AG08396 (cell line): ENCODE measurements around the gene RICTOR.

Source experiments
- DNase-seq: peaks from one replicate; pipeline ENCODE4 v3.0.0; 2012; ENCODE audit warnings: low spot score, mixed read lengths

The RICTOR gene

DNA sequence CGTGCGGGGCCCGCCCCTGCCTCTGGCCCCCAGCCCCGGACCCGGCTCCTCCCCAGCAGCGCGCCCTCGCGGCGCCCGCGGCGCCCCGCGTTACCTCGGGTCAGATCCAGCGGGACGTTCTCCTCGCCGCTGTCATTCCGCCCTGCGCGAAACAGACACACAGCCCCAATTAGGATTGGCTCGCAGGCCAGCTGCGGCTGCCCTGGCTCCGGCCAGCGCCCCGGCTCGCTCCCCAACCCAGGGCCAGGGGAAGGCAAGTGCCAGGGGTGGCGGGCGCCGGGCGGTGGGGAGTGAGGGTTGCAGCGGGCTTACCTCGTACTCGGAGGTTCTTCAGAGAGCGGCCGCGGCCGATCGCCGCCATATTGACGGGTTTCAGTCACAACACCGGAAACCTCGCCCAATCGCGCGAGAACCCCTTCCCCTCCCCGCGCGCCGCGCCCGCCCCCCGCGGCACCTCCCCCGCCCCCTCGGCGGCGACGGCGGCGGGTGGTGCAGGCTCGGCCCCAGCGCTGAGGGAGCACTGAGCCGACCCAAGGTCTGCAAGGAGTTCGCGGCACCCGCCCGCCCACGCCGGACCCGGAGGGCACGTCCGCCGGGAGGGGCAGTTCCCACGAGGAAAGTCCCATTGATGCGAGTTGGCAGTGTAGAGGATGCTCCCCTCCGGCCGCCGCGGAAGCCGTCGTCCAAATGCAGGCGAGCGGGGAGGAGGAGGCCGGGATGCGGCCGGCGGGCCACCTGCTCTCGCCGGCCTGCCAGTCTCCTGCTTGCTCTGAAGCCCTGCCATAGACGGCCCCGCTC lies at the start of gene RICTOR:
Gene RICTOR, minus strand, starts transcription at position 383 of the 798 bp plus-strand sequence. Its CDS starts 22 bp downstream, at position 361.
- DNase-seq = peak; percentile 95

- no peak for DNase-seq
These were observed 47.7 kb upstream of the RICTOR start for GRCh38 chr5:39121922-39122321.

DNA sequence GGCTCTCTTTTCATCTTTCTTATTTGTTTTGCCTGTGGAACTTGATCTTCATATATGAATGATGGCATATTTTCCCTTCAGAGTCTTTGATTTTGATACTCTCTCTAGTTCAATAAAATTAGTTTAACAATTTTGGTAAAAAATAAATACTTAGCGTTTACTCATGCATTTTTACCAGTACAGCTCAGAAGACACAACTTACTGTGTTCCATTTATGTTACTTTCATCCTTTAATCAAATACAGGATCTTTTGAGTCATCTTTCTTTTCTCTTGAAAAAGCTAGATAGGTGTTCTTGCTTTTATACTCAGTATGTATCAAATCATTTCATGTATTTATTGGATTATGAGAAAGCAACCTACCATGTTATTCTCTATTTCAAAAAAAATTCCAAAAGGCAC lies 47.1 kb upstream of the RICTOR start:
- DNase-seq = no peak

DNA sequence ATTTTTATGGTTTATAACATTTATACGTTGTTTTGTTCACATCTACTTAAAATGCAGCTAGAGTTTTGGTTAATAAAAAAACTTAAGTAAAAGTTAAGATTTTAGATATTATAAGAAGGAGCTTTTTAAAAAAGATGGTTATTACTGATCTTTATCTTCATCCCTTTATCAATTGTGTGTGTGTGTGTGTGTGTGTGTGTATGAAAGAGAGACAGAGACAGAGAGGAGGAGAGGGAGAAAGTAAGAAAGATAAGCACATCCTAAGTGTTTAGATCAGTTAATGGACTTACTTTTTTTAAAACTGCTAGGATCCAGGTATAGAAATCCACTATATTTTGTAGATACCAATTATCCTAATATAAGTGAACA lies 45.8 kb upstream of the RICTOR start:
- DNase-seq = no peak

DNA sequence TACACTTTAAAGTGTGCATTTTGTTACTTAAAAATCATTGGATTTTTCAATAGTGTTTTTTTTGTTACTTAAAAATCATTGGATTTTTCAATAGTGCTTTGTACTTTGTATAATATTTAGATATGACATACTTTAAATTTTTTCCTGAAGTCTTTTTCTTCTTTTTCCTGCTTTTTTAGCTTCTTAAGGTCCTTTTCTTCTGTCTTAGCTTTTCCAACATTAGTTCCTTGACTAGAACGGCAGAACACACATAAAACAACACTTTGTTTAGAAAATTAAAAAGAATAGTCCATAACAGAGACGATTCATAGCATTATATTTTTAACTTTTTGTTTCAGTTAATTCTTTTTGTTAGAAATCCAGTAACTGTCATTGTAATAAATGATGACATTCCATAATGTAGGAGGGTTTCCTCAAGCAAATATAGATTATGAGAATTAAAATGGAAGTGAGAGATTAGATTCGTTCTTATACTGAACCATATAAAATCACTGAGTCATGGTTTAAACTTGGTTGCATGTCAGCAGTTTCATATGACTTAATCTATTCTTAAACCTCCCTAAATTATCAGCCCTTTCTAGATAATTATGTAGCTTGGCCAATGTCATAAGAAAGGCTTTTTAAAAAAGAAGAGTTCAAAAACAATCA lies 45.3 kb upstream of the RICTOR start:
- no peak for DNase-seq

DNA sequence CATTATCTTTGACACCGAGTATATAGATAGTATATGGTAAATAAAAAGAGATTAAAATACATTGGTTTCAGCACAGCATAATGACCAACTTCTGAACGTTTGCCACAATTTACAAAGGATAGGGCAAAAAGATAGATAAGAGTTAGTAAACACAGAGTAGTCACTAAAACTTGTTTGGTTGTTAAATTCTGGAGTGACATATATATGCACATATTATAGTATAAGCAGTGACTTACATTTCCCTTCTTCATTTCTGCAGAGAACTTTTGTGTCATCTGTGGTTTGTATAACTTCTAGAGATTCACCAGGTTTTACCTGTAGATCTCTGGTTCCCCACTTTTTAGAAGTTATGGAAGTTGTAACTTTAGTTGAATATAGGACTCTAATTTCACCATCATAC lies 44.4 kb upstream of the RICTOR start:
- DNase-seq = no peak

DNA sequence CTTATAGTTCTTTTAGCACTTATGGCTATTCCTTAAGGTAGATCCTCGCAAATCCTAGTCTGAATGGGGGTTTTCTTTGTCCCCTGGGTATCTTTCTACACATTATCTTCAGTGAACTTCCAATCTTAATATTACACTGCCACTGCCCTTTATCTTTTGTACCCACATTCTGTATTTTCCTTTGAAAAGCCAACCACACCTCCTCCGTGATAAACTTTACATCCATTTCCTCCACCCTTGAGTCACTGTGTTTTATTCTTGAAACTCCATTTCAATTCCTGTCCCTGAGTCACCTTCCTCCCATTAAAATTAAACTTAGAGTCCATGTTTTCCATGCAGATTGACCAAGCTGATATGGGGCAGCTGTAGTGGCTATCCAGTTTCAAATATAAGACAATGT lies 43.2 kb upstream of the RICTOR start:
- no peak for DNase-seq

GRCh38 chr5:39116344-39117170 lies 42.4 kb upstream of the RICTOR start:
- DNase-seq = no peak

- no peak for DNase-seq
These were observed 41.6 kb upstream of the RICTOR start for GRCh38 chr5:39115644-39116343.

DNA sequence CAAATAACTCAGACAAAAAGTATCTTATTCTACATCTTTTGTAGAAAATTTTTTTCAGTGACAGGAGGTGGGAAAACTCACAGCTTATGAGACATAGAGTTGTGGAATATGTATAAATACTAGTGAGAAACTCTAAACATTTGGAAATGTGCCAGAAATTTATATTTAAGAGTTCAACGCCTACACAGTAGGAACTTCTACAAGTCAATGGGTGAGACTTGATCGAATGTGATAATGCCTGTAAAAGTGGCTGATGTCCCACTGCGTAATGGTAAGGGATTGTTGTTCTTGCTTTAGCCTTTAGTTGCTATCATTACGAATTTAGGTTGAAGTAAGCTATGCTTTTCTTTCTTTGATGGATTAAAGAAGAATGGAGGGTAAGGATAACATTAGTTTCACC lies 40.0 kb upstream of the RICTOR start:
- no peak for DNase-seq

- no peak for DNase-seq
These were observed 39.3 kb upstream of the RICTOR start for GRCh38 chr5:39113354-39113953.

DNA sequence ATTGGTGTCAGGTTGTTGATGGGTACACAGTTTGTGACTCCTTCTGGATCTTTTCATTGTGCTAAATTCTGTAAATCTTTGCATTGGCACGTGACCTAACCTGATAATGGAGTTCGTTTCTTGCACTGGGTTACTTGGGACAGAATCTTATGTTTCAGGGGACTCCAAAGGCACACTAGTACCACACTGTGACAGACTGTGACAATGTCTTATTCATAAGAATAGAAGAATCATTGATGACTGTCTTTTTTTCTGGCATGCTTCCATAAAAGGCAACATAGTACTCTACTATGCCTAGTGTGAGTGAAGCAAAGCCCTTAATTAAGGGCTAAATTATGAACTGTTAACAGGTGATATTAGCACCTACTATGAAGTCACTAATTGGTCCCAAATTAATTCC lies 35.4 kb upstream of the RICTOR start:
- DNase-seq = no peak

GRCh38 chr5:39108987-39109386 lies 34.8 kb upstream of the RICTOR start:
- DNase-seq = no peak

DNA sequence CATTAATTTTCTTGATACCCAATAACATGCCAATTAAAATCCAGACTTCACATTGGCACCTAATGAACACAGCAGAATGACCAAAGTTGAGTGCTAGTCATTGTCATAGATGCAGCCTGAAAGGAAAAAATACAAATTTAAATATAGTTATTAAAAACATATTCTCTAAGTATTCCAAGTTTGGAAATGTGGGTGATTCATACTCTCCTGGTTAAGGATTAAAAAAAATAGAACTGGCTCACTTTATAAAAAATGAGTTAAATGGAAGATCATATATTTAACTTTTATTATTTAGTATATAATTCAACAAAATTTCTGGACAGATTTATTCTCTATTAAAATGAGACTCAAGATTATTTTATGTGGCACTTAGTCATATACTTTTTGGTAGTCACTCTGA lies 33.2 kb upstream of the RICTOR start:
- no peak for DNase-seq

DNA sequence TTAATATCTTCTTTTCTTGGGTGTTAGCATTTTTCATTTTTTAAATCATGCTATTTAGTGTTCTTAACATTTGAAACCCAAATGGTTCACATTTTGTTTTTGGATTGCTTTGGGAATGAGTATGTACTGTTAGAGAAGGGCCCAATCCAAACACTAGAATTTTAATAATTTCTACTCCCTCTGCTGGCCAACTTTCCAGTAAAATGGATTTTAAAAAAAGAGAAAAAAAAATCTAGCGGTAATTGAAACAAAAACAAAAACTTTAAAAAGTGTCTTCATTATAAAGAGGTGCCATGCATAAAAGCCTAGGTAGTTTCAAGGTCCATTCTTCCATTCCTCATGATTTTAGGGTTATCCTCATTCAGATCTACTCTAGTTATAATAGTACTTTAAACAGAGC lies 32.1 kb upstream of the RICTOR start:
- DNase-seq = no peak

GRCh38 chr5:39104221-39104620 lies 30.0 kb upstream of the RICTOR start:
- no peak for DNase-seq

DNA sequence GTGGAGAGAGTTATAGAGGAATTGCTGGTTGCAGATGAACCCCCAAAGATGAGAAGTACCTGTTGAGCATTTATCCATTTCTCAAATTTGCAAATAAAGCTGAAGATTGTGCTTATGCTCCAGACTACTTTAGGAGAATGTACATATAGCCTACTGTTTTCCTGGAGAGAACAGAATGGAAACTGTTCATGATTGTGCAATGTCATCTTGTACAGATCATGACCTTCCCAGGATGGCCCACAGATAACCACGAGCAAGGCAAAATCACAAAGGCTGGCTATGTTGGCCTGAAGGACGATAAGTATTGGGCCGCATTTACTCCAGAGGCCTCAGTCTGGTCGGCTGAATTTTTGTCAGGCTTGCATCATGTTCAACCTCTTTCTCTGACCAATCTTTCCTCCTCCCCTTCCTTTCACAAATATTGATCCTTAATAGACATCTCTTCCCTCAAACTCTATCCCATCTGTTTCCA lies 28.5 kb upstream of the RICTOR start:
- no peak for DNase-seq

GRCh38 chr5:39100851-39101396 lies 26.7 kb upstream of the RICTOR start:
- peak; percentile 75 for DNase-seq

- DNase-seq = no peak
These were observed 26.2 kb upstream of the RICTOR start for GRCh38 chr5:39100301-39100850.

- no peak for DNase-seq
These were observed 25.6 kb upstream of the RICTOR start for GRCh38 chr5:39099831-39100230.

DNA sequence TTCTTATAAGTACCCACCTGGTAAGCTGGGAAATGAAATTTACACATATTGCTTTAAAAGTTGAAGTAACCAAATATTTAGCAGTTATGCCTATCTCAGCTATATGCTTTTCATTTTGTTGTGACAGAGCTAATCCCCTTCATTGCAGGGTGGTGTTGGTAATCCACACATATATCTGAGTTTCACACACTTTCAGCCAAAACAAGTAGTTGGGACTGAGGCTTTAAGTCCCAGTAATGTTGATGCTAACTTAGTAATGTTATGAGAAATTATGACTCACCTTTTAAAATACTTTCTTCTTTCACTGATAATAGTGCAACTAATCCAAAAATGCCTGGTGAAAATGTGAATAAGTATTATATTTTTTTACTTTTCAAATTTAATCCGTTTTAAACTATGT lies 19.2 kb upstream of the RICTOR start:
- DNase-seq = no peak
